ENCODE measurements around the gene SFT2D1. TPM values are rescaled to one million over a fixed set of nuclear protein-coding genes. Genes with fewer than 3 reads are reported as not detected.

The SFT2D1 gene
- total RNA-seq, 4 donors from 2014 or later: 6.1 to 35.8 (median 33.0) TPM

DNA sequence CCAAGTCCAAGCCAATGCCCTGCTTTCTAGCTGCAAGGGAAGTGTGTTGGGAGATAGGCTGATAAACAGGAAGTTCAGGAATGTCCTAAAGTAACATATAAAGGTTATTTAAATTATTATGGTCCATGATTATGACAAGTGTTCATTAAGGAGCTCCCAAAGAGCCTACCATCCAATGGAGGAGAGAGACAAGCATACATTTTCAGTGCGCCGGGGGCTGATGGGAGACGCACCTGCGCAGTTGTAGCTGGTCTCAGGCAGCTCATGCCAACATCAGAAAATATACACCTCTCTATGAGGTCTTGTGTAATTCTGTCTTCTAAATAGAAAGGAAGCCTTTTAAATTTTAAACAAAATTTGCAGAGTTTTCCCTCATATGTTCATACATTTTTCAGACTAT lies 12.6 kb upstream of the SFT2D1 start:
- no peaks in the 10 kb centered on the region for H3K27me3 ChIP-seq
- TF ChIP-seq POLR2A (IDR thresholded peaks at IDR 0.05): no peak
- H3K4me3 ChIP-seq: no peak overlapping the region
- no peak for DNase-seq
- no peaks in the 10 kb centered on the region for H3K4me1 ChIP-seq
- intact Hi-C loops (cut with DNase I; ENCODE audit: low total_unique reads): no loop called here
- no peak overlapping the region for H3K27ac ChIP-seq
- no peaks in the 10 kb centered on the region for H3K9me3 ChIP-seq
- no peaks in the 10 kb centered on the region for H3K36me3 ChIP-seq

DNA sequence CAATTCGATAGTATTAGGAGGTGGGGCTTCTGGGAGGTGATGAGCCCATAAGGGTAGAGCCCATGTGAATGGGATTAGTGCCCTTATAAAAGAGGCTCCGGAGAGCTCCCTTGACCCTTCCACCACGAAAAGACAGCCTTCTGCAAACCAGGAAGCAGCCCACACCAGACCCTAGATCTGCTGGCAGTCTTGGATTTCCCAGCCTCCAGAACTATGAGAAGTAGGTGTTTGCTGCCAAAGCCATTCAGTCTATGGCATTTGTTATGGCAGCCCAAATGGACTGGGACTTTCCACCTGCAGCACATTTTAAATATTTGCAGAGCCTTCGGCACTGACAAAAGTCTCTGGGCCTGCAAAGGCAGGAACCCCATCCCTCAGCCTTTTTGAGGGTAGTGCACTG lies 11.8 kb upstream of the SFT2D1 start:
- no peak for DNase-seq
- Histone ChIP-seq H3K4me1 (no peaks in the 10 kb centered on the region), H3K4me3 (no peak overlapping the region), H3K27ac (no peak overlapping the region), H3K27me3 (no peaks in the 10 kb centered on the region), H3K36me3 (no peaks in the 10 kb centered on the region), H3K9me3 (no peaks in the 10 kb centered on the region)
- no peak for TF ChIP-seq POLR2A (IDR thresholded peaks at IDR 0.05)
- TF ChIP-seq, protein P1, sequence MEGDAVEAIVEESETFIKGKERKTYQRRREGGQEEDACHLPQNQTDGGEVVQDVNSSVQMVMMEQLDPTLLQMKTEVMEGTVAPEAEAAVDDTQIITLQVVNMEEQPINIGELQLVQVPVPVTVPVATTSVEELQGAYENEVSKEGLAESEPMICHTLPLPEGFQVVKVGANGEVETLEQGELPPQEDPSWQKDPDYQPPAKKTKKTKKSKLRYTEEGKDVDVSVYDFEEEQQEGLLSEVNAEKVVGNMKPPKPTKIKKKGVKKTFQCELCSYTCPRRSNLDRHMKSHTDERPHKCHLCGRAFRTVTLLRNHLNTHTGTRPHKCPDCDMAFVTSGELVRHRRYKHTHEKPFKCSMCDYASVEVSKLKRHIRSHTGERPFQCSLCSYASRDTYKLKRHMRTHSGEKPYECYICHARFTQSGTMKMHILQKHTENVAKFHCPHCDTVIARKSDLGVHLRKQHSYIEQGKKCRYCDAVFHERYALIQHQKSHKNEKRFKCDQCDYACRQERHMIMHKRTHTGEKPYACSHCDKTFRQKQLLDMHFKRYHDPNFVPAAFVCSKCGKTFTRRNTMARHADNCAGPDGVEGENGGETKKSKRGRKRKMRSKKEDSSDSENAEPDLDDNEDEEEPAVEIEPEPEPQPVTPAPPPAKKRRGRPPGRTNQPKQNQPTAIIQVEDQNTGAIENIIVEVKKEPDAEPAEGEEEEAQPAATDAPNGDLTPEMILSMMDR (IDR thresholded peaks at IDR 0.05): no peak
- intact Hi-C loops (cut with DNase I; ENCODE audit: low total_unique reads): no loop called here

DNA sequence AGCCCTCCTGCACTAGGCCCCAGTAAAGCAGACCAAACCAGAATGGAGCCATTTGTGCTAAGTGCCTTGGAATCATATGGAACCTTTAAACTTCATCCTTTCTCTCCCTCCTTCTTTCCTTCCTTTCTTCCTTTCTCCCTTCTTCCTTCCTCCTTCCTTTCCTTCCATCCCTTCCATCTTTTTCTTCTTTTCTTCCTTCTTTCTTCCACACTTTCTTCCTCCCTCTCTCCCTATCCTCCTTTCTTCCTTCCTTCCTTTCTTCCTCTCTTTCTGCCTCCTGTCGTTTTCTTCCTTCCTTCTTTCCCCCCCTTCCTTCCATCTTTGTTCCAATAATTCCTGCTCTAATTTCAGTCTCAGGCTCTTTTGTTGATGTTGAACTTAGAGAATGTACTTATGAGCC lies 11.2 kb upstream of the SFT2D1 start:
- DNase-seq: no peak
- Histone ChIP-seq H3K27ac (no peak overlapping the region), H3K9me3 (no peaks in the 10 kb centered on the region), H3K27me3 (no peaks in the 10 kb centered on the region), H3K4me3 (no peak overlapping the region), H3K36me3 (no peaks in the 10 kb centered on the region), H3K4me1 (no peaks in the 10 kb centered on the region)
- intact Hi-C loops (cut with DNase I; ENCODE audit: low total_unique reads): no loop called here
- TF ChIP-seq POLR2A (IDR thresholded peaks at IDR 0.05): no peak
- TF ChIP-seq, protein P1 (IDR thresholded peaks at IDR 0.05): no peak

DNA sequence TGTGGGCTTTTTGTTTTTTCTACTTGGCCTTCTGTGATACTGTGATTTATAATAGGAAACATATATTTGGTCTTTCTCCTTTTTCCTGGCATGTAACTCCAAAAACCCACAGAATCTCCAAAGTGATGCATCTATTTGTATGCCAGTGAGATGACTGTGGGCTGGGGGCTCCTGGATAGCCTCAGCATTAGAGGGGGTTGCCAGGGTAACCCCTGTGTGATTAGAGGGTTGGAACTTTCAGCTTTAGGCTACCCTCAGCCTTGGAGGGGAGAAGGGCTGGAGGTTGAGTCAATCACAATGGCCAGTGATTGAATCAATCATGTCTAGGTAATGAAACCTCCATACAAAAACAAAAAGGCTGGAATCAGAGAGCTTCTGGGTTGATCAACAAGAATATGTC lies 10.6 kb upstream of the SFT2D1 start:
- no peaks in the 10 kb centered on the region for H3K36me3 ChIP-seq
- H3K27me3 ChIP-seq: no peaks in the 10 kb centered on the region
- TF ChIP-seq POLR2A (IDR thresholded peaks at IDR 0.05): no peak
- TF ChIP-seq, protein P1 (IDR thresholded peaks at IDR 0.05): no peak
- intact Hi-C loops (cut with DNase I; ENCODE audit: low total_unique reads): no loop called here
- H3K9me3 ChIP-seq: no peaks in the 10 kb centered on the region
- H3K27ac ChIP-seq: no peak overlapping the region
- DNase-seq: no peak
- H3K4me3 ChIP-seq: no peak overlapping the region
- no peaks in the 10 kb centered on the region for H3K4me1 ChIP-seq

DNA sequence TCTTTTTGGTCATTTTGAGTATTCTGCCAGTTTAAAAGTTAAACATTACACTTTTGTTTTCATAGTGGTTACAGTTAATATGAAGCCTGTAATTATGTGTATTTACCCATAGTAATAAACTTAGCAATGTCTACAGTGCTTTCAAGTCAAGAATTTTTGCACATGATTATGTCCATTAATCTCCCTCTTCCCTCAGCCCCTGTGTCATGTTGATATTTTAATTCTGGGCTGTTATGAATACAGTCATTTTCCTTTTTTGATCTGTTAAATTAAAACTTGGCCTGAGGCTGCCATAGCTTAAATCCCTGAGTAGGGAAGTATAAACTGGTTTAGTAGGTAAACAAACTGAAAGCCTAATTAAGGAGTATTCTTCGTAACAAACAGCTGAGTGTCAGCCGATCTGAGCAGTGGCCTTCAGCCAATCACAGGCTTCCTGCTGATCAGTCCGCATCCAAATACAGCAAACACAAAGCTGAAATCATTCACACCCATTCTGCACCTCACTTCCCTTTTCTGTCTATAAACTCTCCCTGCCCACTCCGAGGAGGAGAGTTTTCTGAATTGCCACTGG lies 9.5 kb upstream of the SFT2D1 start:
- intact Hi-C loops (cut with DNase I; ENCODE audit: low total_unique reads): no loop called here

More for the DNA sequence above, 9.5 kb upstream of the SFT2D1 start:
- H3K9me3 ChIP-seq: no peaks in the 10 kb centered on the region
- no peak for DNase-seq
- TF ChIP-seq, protein P1 (IDR thresholded peaks at IDR 0.05): no peak
- no peak for TF ChIP-seq POLR2A (IDR thresholded peaks at IDR 0.05)
- no peaks in the 10 kb centered on the region for H3K36me3 ChIP-seq
- H3K4me1 ChIP-seq: no peaks in the 10 kb centered on the region
- no peak overlapping the region for H3K27ac ChIP-seq
- H3K4me3 ChIP-seq: no peak overlapping the region
- no peaks in the 10 kb centered on the region for H3K27me3 ChIP-seq
